A673 (cell line): ENCODE data around the gene FAM98C. TPM values are rescaled to one million over a fixed set of nuclear protein-coding genes. Genes with fewer than 3 reads are reported as not detected.

Experiments
- BruUV-seq: library from RNA; stranded (reverse); fragments of 400-500 nt; replicated peaks from 2 replicates; lab custom pipeline; 2021; lab: Mats Ljungman, UMichigan
- CTCF ChIA-PET: fragments of 300-600 bp; sonication (Branson Sonifier 250); formaldehyde crosslinking; loops from one replicate; lab custom pipeline; 2022; ENCODE audit warnings: antibody characterized with exemption; lab: Charles Lee
- POLR2A ChIA-PET: fragments of 300-600 bp; sonication (Branson Sonifier 250); formaldehyde crosslinking; loops from one replicate; lab custom pipeline; 2022; ENCODE audit warnings: antibody characterized with exemption; ENCODE audit not compliant: low non-redundant PET; lab: Charles Lee
- DNase-seq: peaks from one replicate; pipeline ENCODE4 v3.0.0-alpha.2; 2015; ENCODE audit warnings: low spot score
- H3K27ac ChIP-seq: fragments of 200-600 bp; sonication (generic); 2 replicates; pipeline ENCODE4 v1.5.1; 2016; ENCODE audit warnings: mixed run types, low read depth, mild to moderate bottlenecking, mixed read lengths, antibody characterized with exemption, low read length; ENCODE audit not compliant: poor library complexity, severe bottlenecking
- H3K27me3 ChIP-seq: fragments of 200-600 bp; sonication (generic); replicated peaks from 2 replicates; pipeline ENCODE4 v1.6.1; 2017; ENCODE audit warnings: mixed run types, low read depth, mild to moderate bottlenecking, mixed read lengths, antibody characterized with exemption, low read length; ENCODE audit not compliant: insufficient read depth, poor library complexity
- H3K36me3 ChIP-seq: fragments of 200-600 bp; sonication (generic); 2 replicates; pipeline ENCODE4 v1.6.1; 2016; ENCODE audit warnings: mixed run types, mild to moderate bottlenecking, mixed read lengths, antibody characterized with exemption, low read length; ENCODE audit not compliant: insufficient read depth, poor library complexity, severe bottlenecking
- H3K4me1 ChIP-seq: fragments of 200-600 bp; sonication (generic); 2 replicates; pipeline ENCODE4 v1.6.1; 2017; ENCODE audit warnings: mixed run types, mild to moderate bottlenecking, mixed read lengths, antibody characterized with exemption, low read length; ENCODE audit not compliant: insufficient read depth, poor library complexity, severe bottlenecking
- H3K4me3 ChIP-seq: fragments of 200-600 bp; sonication (generic); 2 replicates; pipeline ENCODE4 v1.5.1; 2016; ENCODE audit warnings: low read depth, mixed run types, mild to moderate bottlenecking, mixed read lengths, low read length; ENCODE audit not compliant: poor library complexity, severe bottlenecking
- H3K9me3 ChIP-seq: fragments of 200-600 bp; sonication (generic); 2 replicates; pipeline ENCODE4 v1.6.1; 2016; ENCODE audit warnings: mixed run types, low read depth, mild to moderate bottlenecking, mixed read lengths, antibody characterized with exemption, low read length; ENCODE audit not compliant: poor library complexity, severe bottlenecking
- EZH2 ChIP-seq: fragments of 200-600 bp; sonication (generic); IDR thresholded peaks from 2 replicates; pipeline ENCODE4 v1.6.1; 2017; ENCODE audit warnings: borderline replicate concordance, low read depth, mild to moderate bottlenecking, mixed read lengths, antibody characterized with exemption, low read length; ENCODE audit not compliant: poor library complexity, severe bottlenecking
- intact Hi-C: fragments of 100-400 bp; cut with micrococcal nuclease; formaldehyde crosslinking; loops from one replicate; pipeline ENCODE4 v1.10.0; 2022; ENCODE audit not compliant: unreplicated experiment
- total RNA-seq: library from RNA; stranded (reverse); gene quantifications from 2 replicates; pipeline ENCODE4 v1.2.3, GENCODE V29; 2021
- TF ChIP-seq, protein P1 (sequence below): fragments of 300-800, 200-600 bp; sonication (generic); conservative IDR thresholded peaks from 2 replicates; pipeline ENCODE4 v1.5.1; 2017; ENCODE audit warnings: low read depth, mild to moderate bottlenecking, antibody characterized with exemption, low read length, moderate library complexity, mixed read lengths

FAM98C gene
- total RNA-seq, 1 experiment from 2014 or later = 11.8 TPM

DNA sequence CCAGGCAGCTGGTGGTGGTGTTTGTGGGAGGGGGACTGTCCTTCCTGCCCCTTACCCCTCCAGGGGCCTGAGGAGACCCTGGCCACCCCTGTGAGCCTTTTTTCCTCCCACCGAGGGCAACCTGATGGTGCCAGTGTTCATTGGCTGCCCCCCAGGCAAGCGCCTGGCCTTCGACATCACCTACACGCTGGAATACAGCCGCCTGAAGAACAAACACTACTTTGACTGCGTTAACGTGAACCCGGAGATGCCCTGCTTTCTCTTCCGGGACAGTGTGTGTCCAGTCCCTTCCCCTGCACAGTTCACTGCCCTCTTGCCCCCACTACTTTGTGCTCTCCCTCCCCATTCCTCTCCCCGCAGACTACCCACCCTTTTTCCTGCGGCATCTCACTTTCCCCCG is 35.9 kb upstream of the FAM98C start:
- POLR2A ChIA-PET = interaction anchor here (0.6 kb wide), 1 partner anchor 116 kb away, joined by 13 read pairs; no protein-coding TSS in a partner anchor
- H3K27me3 ChIP-seq = no peaks in the 10 kb centered on the region

DNA sequence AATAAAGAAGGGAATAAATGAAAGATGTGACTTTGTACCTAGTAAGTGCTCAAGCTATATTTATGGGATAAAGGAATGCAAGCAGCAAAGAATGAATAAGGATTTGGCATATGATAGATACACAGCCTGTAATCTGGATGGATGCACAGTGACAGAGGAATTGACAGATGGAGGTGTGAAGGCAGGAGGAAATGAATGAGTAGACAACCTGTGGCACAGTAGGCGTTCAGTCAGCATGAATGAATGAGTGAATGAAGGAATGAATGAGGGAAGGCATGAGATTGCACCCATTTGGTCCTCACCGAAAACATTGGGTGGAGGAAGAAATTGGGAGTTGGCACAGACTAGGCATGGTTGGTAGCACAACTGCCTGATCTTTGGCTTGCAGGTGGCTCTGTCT is 33.3 kb upstream of the FAM98C start:
- ChIA-PET CTCF (no interaction called here), POLR2A (no interaction called here)
- DNase-seq = no peak

More for the DNA sequence above, 35.9 kb upstream of the FAM98C start:
- DNase-seq = no peak
- BruUV-seq = no TSS peak
- TF ChIP-seq EZH2 = no peak
- TF ChIP-seq, protein P1, sequence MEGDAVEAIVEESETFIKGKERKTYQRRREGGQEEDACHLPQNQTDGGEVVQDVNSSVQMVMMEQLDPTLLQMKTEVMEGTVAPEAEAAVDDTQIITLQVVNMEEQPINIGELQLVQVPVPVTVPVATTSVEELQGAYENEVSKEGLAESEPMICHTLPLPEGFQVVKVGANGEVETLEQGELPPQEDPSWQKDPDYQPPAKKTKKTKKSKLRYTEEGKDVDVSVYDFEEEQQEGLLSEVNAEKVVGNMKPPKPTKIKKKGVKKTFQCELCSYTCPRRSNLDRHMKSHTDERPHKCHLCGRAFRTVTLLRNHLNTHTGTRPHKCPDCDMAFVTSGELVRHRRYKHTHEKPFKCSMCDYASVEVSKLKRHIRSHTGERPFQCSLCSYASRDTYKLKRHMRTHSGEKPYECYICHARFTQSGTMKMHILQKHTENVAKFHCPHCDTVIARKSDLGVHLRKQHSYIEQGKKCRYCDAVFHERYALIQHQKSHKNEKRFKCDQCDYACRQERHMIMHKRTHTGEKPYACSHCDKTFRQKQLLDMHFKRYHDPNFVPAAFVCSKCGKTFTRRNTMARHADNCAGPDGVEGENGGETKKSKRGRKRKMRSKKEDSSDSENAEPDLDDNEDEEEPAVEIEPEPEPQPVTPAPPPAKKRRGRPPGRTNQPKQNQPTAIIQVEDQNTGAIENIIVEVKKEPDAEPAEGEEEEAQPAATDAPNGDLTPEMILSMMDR = no peak
- no peak overlapping the region for H3K4me3 ChIP-seq
- H3K27ac ChIP-seq = no peak overlapping the region
- no peaks in the 10 kb centered on the region for H3K4me1 ChIP-seq
- intact Hi-C loops = no loop called here
- H3K36me3 ChIP-seq = no peaks in the 10 kb centered on the region
- CTCF ChIA-PET = no interaction called here
- H3K9me3 ChIP-seq = no peaks in the 10 kb centered on the region

DNA sequence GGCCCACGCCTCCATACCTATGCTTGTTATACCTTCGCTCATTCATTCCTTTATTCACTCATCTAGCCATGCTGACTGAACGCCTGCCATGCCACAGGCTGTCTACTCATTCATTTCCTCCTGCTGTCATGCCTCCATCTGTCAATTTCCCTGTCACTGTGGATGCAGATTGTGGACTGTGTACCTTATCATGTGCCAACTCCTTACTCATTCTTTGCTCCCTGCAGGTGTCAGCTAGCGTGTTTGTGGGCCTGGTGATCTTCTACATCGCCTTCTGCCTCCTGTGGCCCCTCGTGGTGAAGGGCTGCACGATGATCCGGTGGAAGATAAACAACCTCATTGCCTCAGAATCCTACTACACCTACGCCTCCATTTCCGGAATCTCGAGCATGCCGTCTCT is 32.6 kb upstream of the FAM98C start:
- BruUV-seq = no TSS peak
- Histone ChIP-seq H3K27ac (no peak overlapping the region), H3K27me3 (no peaks in the 10 kb centered on the region), H3K4me1 (no peaks in the 10 kb centered on the region), H3K4me3 (no peak overlapping the region), H3K9me3 (no peaks in the 10 kb centered on the region), H3K36me3 (no peaks in the 10 kb centered on the region)
- DNase-seq = no peak
- ChIA-PET POLR2A (no interaction called here), CTCF (no interaction called here)
- intact Hi-C loops = loop anchor here (5.0 kb wide), 1 partner anchor 33 kb away; the partner anchor contains the start of gene CATSPERG
- TF ChIP-seq, protein P1 = no peak
- no peak for TF ChIP-seq EZH2

More for the DNA sequence above, 33.3 kb upstream of the FAM98C start:
- intact Hi-C loops = no loop called here
- no TSS peak for BruUV-seq
- H3K4me1 ChIP-seq = no peaks in the 10 kb centered on the region
- no peak overlapping the region for H3K27ac ChIP-seq
- no peaks in the 10 kb centered on the region for H3K9me3 ChIP-seq
- no peaks in the 10 kb centered on the region for H3K27me3 ChIP-seq
- H3K4me3 ChIP-seq = no peak overlapping the region
- H3K36me3 ChIP-seq = no peaks in the 10 kb centered on the region
- TF ChIP-seq, protein P1 = no peak
- no peak for TF ChIP-seq EZH2
